ENCODE measurements around the gene ENPP7. TPM values are rescaled to one million over a fixed set of nuclear protein-coding genes. Genes with fewer than 3 reads are reported as not detected.
"Not testable (repeated sequence)": the region's sequence is repeated elsewhere in the genome, so short reads cannot be mapped to it uniquely, and the experiment has no call there.

ENPP7 gene
- total and polyA plus RNA-seq, 7 experiments from 2014 or later = 0.12 TPM; not detected in 6

- Mint-ChIP-seq H3K36me3 (no peaks in the 10 kb centered on the region), H3K27ac (no peak overlapping the region), H3K27me3 (peaks cover 0 to 12% (median 4%) of the 10 kb centered on the region in 5 donors), H3K4me3 (no peak overlapping the region), H3K4me1 (no peaks in the 10 kb centered on the region), H3K9me3 (no peaks in the 10 kb centered on the region)
- Histone ChIP-seq H3K4me1 (ENCODE audit: control insufficient read depth in 2 of 2, insufficient read depth in 2 of 2, low read length in 2 of 2) (no peaks in the 10 kb centered on the region), H3K27me3 (ENCODE audit: control insufficient read depth in 2 of 2, insufficient read depth in 2 of 2, low read length in 2 of 2) (no peaks in the 10 kb centered on the region), H3K36me3 (ENCODE audit: control insufficient read depth in 2 of 3, insufficient read depth in 3 of 3, low read length in 3 of 3) (no peaks in the 10 kb centered on the region), H3K4me3 (ENCODE audit: low read length) (no peak overlapping the region), H3K9me3 (ENCODE audit: control insufficient read depth in 2 of 3, low read length in 3 of 3) (no peaks in the 10 kb centered on the region), H3K27ac (ENCODE audit: low read depth, low read length) (no peak overlapping the region)
- intact Hi-C loops (cut with micrococcal nuclease) = no loop called here
- ATAC-seq (no peak), DNase-seq (no peak)
- ChIA-PET POLR2A (no interaction called here), CTCF (interaction anchor here (1.0 kb wide), 1 partner anchor 15 kb away, joined by 3 read pairs; no protein-coding TSS in a partner anchor)
Observed at GRCh38 chr17:79760197-79760906, 29.6 kb downstream of the ENPP7 start.

GRCh38 chr17:79761894-79762589, 31.3 kb downstream of the ENPP7 start:
- no peaks in the 10 kb centered on the region for H3K27me3 ChIP-seq (ENCODE audit: control insufficient read depth in 2 of 2, insufficient read depth in 2 of 2, low read length in 2 of 2)
- intact Hi-C loops (cut with micrococcal nuclease) = no loop called here
- no peaks in the 10 kb centered on the region for H3K36me3 Mint-ChIP-seq
- no peaks in the 10 kb centered on the region for H3K4me1 Mint-ChIP-seq
- no peak overlapping the region for H3K4me3 ChIP-seq (ENCODE audit: low read length)
- ATAC-seq (no peak), DNase-seq (no peak)
- H3K4me1 ChIP-seq (ENCODE audit: control insufficient read depth in 2 of 2, insufficient read depth in 2 of 2, low read length in 2 of 2) = no peaks in the 10 kb centered on the region
- H3K36me3 ChIP-seq (ENCODE audit: control insufficient read depth in 2 of 3, insufficient read depth in 3 of 3, low read length in 3 of 3) = no peaks in the 10 kb centered on the region
- H3K9me3 Mint-ChIP-seq = no peaks in the 10 kb centered on the region
- peaks cover 0 to 12% (median 0%) of the 10 kb centered on the region in 5 donors for H3K27me3 Mint-ChIP-seq
- H3K9me3 ChIP-seq (ENCODE audit: control insufficient read depth in 2 of 3, low read length in 3 of 3) = no peaks in the 10 kb centered on the region
- H3K4me3 Mint-ChIP-seq = no peak overlapping the region
- ChIA-PET POLR2A (no interaction called here), CTCF (no interaction called here)
- no peak overlapping the region for H3K27ac ChIP-seq (ENCODE audit: low read depth, low read length)
- no peak overlapping the region for H3K27ac Mint-ChIP-seq

GRCh38 chr17:79765708-79766107, 35.0 kb downstream of the ENPP7 start:
- POLR2A ChIA-PET = no interaction called here
- H3K4me3 Mint-ChIP-seq = no peak overlapping the region
- H3K9me3 ChIP-seq (ENCODE audit: control insufficient read depth in 2 of 3, low read length in 3 of 3) = no peaks in the 10 kb centered on the region
- H3K27ac Mint-ChIP-seq = no peak overlapping the region
- no peaks in the 10 kb centered on the region for H3K4me1 ChIP-seq (ENCODE audit: control insufficient read depth in 2 of 2, insufficient read depth in 2 of 2, low read length in 2 of 2)
- CTCF ChIA-PET = no interaction called here
- no peaks in the 10 kb centered on the region for H3K36me3 Mint-ChIP-seq
- no peak for DNase-seq
- no peak overlapping the region for H3K4me3 ChIP-seq (ENCODE audit: low read length)
- H3K36me3 ChIP-seq (ENCODE audit: control insufficient read depth in 2 of 3, insufficient read depth in 3 of 3, low read length in 3 of 3) = no peaks in the 10 kb centered on the region
- no peak for ATAC-seq
- H3K27me3 Mint-ChIP-seq = peaks cover 5 to 27% (median 9%) of the 10 kb centered on the region in 5 donors
- no peak overlapping the region for H3K27ac ChIP-seq (ENCODE audit: low read depth, low read length)
- H3K27me3 ChIP-seq (ENCODE audit: control insufficient read depth in 2 of 2, insufficient read depth in 2 of 2, low read length in 2 of 2) = no peaks in the 10 kb centered on the region
- intact Hi-C loops (cut with micrococcal nuclease) = no loop called here
- no peaks in the 10 kb centered on the region for H3K4me1 Mint-ChIP-seq
- H3K9me3 Mint-ChIP-seq = no peaks in the 10 kb centered on the region

GRCh38 chr17:79769570-79770506, 39.1 kb downstream of the ENPP7 start:
- intact Hi-C loops (cut with micrococcal nuclease) = no loop called here
- no peak for ATAC-seq
- Histone ChIP-seq H3K27ac (ENCODE audit: low read depth, low read length) (no peak overlapping the region), H3K9me3 (ENCODE audit: control insufficient read depth in 2 of 3, low read length in 3 of 3) (no peaks in the 10 kb centered on the region), H3K36me3 (ENCODE audit: control insufficient read depth in 2 of 3, insufficient read depth in 3 of 3, low read length in 3 of 3) (no peaks in the 10 kb centered on the region), H3K4me1 (ENCODE audit: control insufficient read depth in 2 of 2, insufficient read depth in 2 of 2, low read length in 2 of 2) (no peaks in the 10 kb centered on the region), H3K4me3 (ENCODE audit: low read length) (no peak overlapping the region), H3K27me3 (ENCODE audit: control insufficient read depth in 2 of 2, insufficient read depth in 2 of 2, low read length in 2 of 2) (peaks cover 0 to 4% of the 10 kb centered on the region in 2 donors)
- no peaks in the 10 kb centered on the region for H3K4me1 Mint-ChIP-seq
- CTCF ChIA-PET = interaction anchor here (0.7 kb wide), 1 partner anchor 286 kb away, joined by 4 read pairs; no protein-coding TSS in a partner anchor
- POLR2A ChIA-PET = no interaction called here
- H3K36me3 Mint-ChIP-seq = peaks cover 0 to 3% (median 0%) of the 10 kb centered on the region in 5 donors
- H3K27me3 Mint-ChIP-seq = peaks cover 24 to 51% (median 28%) of the 10 kb centered on the region in 5 donors
- H3K9me3 Mint-ChIP-seq = no peaks in the 10 kb centered on the region
- peak overlapping the region in 1 of 10 donors; percentile 39 for H3K4me3 Mint-ChIP-seq
- H3K27ac Mint-ChIP-seq = no peak overlapping the region
- DNase-seq = no peak

- Mint-ChIP-seq H3K4me1 (peaks cover 0 to 1% (median 0%) of the 10 kb centered on the region in 7 donors), H3K4me3 (no peak overlapping the region), H3K27me3 (peaks cover 39 to 65% (median 42%) of the 10 kb centered on the region in 5 donors), H3K9me3 (no peaks in the 10 kb centered on the region), H3K36me3 (peaks cover 0 to 3% (median 0%) of the 10 kb centered on the region in 5 donors), H3K27ac (no peak overlapping the region)
- no peak for DNase-seq
- ChIA-PET CTCF (no interaction called here), POLR2A (interaction anchor here (0.6 kb wide), 1 partner anchor 25 kb away, joined by 6 read pairs; no protein-coding TSS in a partner anchor)
- Histone ChIP-seq H3K36me3 (ENCODE audit: control insufficient read depth in 2 of 3, insufficient read depth in 3 of 3, low read length in 3 of 3) (no peaks in the 10 kb centered on the region), H3K4me3 (ENCODE audit: low read length) (no peak overlapping the region), H3K27me3 (ENCODE audit: control insufficient read depth in 2 of 2, insufficient read depth in 2 of 2, low read length in 2 of 2) (peaks cover 2 to 4% of the 10 kb centered on the region in 2 donors), H3K4me1 (ENCODE audit: control insufficient read depth in 2 of 2, insufficient read depth in 2 of 2, low read length in 2 of 2) (no peaks in the 10 kb centered on the region), H3K9me3 (ENCODE audit: control insufficient read depth in 2 of 3, low read length in 3 of 3) (no peaks in the 10 kb centered on the region), H3K27ac (ENCODE audit: low read depth, low read length) (no peak overlapping the region)
- ATAC-seq = no peak
- intact Hi-C loops (cut with micrococcal nuclease) = no loop called here
Observed at GRCh38 chr17:79771276-79771675, 40.5 kb downstream of the ENPP7 start.

GRCh38 chr17:79772726-79773125, 42.0 kb downstream of the ENPP7 start:
- peaks cover 7 to 14% of the 10 kb centered on the region in 2 donors for H3K27me3 ChIP-seq (ENCODE audit: control insufficient read depth in 2 of 2, insufficient read depth in 2 of 2, low read length in 2 of 2)
- ATAC-seq; DNase-seq; H3K4me1 ChIP-seq (ENCODE audit: control insufficient read depth in 2 of 2, insufficient read depth in 2 of 2, low read length in 2 of 2); H3K9me3 ChIP-seq (ENCODE audit: control insufficient read depth in 2 of 3, low read length in 3 of 3); H3K27ac ChIP-seq (ENCODE audit: low read depth, low read length); H3K36me3 Mint-ChIP-seq; H3K4me3 Mint-ChIP-seq; H3K4me3 ChIP-seq (ENCODE audit: low read length); H3K9me3 Mint-ChIP-seq; H3K36me3 ChIP-seq (ENCODE audit: control insufficient read depth in 2 of 3, insufficient read depth in 3 of 3, low read length in 3 of 3); H3K27ac Mint-ChIP-seq; POLR2A ChIA-PET; CTCF ChIA-PET; intact Hi-C loops (cut with micrococcal nuclease): not testable (repeated sequence)
- Mint-ChIP-seq H3K27me3 (peaks cover 43 to 74% (median 54%) of the 10 kb centered on the region in 5 donors), H3K4me1 (peaks cover 3 to 13% (median 9%) of the 10 kb centered on the region in 7 donors)

Data from naive thymus-derived CD4-positive, alpha-beta T cell (primary cell).